GM12878 (cell line): ENCODE data around the gene ABHD2. TPM values are rescaled to one million over a fixed set of nuclear protein-coding genes. Genes with fewer than 3 reads are reported as not detected.

Experiments used
- ATAC-seq: fragments of 200-7000 bp; cut with Tn5 transposase; 3 replicates; pipeline ENCODE4 v1.9.1; 2020; ENCODE audit warnings: mild to moderate bottlenecking, moderate library complexity
- BruUV-seq: library from RNA; stranded (reverse); fragments of 400-500 nt; replicated peaks from 2 replicates; lab custom pipeline; 2021; lab: Mats Ljungman, UMichigan
- CTCF ChIA-PET: fragments of 300-600 bp; sonication (Branson Sonifier 250); formaldehyde crosslinking; extraction: SDS; loops from one replicate; lab custom pipeline; 2021; ENCODE audit warnings: inconsistent platforms; lab: Yijun Ruan, JAX
- POLR2A ChIA-PET: fragments of 350-600 bp; formaldehyde crosslinking; extraction: SDS; loops from one replicate; lab custom pipeline; 2021; ENCODE audit warnings: inconsistent platforms; lab: Charles Lee
- RAD21 ChIA-PET: fragments of 300-600 bp; sonication (Branson Sonifier 250); formaldehyde crosslinking; loops from one replicate; lab custom pipeline; 2023; ENCODE audit warnings: antibody characterized with exemption; ENCODE audit not compliant: unreplicated experiment; lab: Charles Lee
- SMC1A ChIA-PET: fragments of 300-600 bp; sonication (Branson Sonifier 250); formaldehyde crosslinking; loops from one replicate; lab custom pipeline; 2023; ENCODE audit not compliant: unreplicated experiment, uncharacterized antibody; lab: Charles Lee
- DNase-seq: peaks from one replicate; pipeline ENCODE4 v3.0.0-alpha.2; 2011; ENCODE audit warnings: low read depth, low spot score
- FAIRE-seq: peaks from 3 replicates; lab custom pipeline; 2011; peaks lifted over from hg19 to GRCh38; lab: Jason Lieb, UNC
- H2AFZ ChIP-seq: 2 replicates; pipeline ENCODE4 v1.6.0; 2011; ENCODE audit warnings: low read depth, low read length, control low read depth; ENCODE audit not compliant: control insufficient read depth
- H3K27ac ChIP-seq: 2 replicates; pipeline ENCODE4 v1.5.1; 2011; ENCODE audit warnings: control low read depth; ENCODE audit not compliant: control insufficient read depth, insufficient read depth
- H3K27me3 ChIP-seq, 2 experiments: replicated peaks in 1 of 2; 2 replicates each; pipeline versions ENCODE4 v1.6.0 to v1.6.1; 2011; ENCODE audit warnings: low read length in 1 of 2; ENCODE audit not compliant: control insufficient read depth in 2 of 2, insufficient read depth in 2 of 2
- H3K36me3 ChIP-seq, 2 experiments: 2 replicates each; pipeline ENCODE4 v1.5.1; 2011; ENCODE audit warnings: low read length in 1 of 2; ENCODE audit not compliant: control insufficient read depth in 2 of 2, insufficient read depth in 2 of 2
- H3K4me1 ChIP-seq: 2 replicates; pipeline ENCODE4 v1.6.1; 2011; ENCODE audit warnings: mild to moderate bottlenecking, low read length, moderate library complexity, mixed read lengths; ENCODE audit not compliant: control insufficient read depth, insufficient read depth
- H3K4me2 ChIP-seq: 2 replicates; pipeline ENCODE4 v1.6.0; 2011; ENCODE audit warnings: control low read depth; ENCODE audit not compliant: control insufficient read depth, insufficient read depth
- H3K4me3 ChIP-seq: fragments of 200-600 bp; sonication (generic); 2 replicates; pipeline ENCODE4 v1.5.1; 2016
- H3K79me2 ChIP-seq: 2 replicates; pipeline ENCODE4 v1.6.0; 2011; ENCODE audit warnings: low read length; ENCODE audit not compliant: control insufficient read depth, insufficient read depth
- H3K9ac ChIP-seq: 2 replicates; pipeline ENCODE4 v1.8.0; 2011; ENCODE audit warnings: low read length, control low read depth, mixed read lengths; ENCODE audit not compliant: control insufficient read depth, insufficient read depth
- H3K9me3 ChIP-seq: replicated peaks from 3 replicates; pipeline ENCODE4 v1.5.1; 2011; ENCODE audit warnings: mild to moderate bottlenecking, low read length; ENCODE audit not compliant: control insufficient read depth, insufficient read depth
- H4K20me1 ChIP-seq: 2 replicates; pipeline ENCODE4 v1.6.0; 2011; ENCODE audit not compliant: control insufficient read depth, insufficient read depth
- DPF2 ChIP-seq: fragments of 450-650 bp; IDR thresholded peaks from 2 replicates; pipeline ENCODE4 v1.6.1; 2017; ENCODE audit warnings: mild to moderate bottlenecking
- FOS ChIP-seq: IDR thresholded peaks from 3 replicates; pipeline ENCODE4 v1.6.1; 2011; ENCODE audit warnings: borderline replicate concordance; ENCODE audit not compliant: insufficient read length; ENCODE audit errors: extremely low read depth
- GATAD2B ChIP-seq: fragments of 450-650 bp; conservative IDR thresholded peaks from 2 replicates; pipeline ENCODE4 v1.6.1; 2017; ENCODE audit warnings: low read depth, mild to moderate bottlenecking, moderate library complexity
- IKZF2 ChIP-seq, 2 experiments: fragments of 450-650 bp; IDR thresholded peaks; 2 replicates each; pipeline ENCODE4 v1.6.1; 2017; ENCODE audit warnings: mild to moderate bottlenecking in 2 of 2, moderate library complexity in 2 of 2
- KAT2A ChIP-seq: conservative IDR thresholded peaks from 2 replicates; pipeline ENCODE4 v1.6.1; 2011; ENCODE audit warnings: low read depth, low read length; ENCODE audit not compliant: control insufficient read depth
- LARP7 ChIP-seq: fragments of 450-650 bp; IDR thresholded peaks from 2 replicates; pipeline ENCODE4 v1.6.1; 2017; ENCODE audit warnings: mild to moderate bottlenecking
- NFIC ChIP-seq: IDR thresholded peaks from 2 replicates; pipeline ENCODE4 v1.6.1; 2012; ENCODE audit warnings: low read depth, mild to moderate bottlenecking, inconsistent platforms, low read length, moderate library complexity
- NR2F1 ChIP-seq: fragments of 450-650 bp; conservative IDR thresholded peaks from 2 replicates; pipeline ENCODE4 v1.6.1; 2017; ENCODE audit warnings: mild to moderate bottlenecking
- POLR2A ChIP-seq: IDR thresholded peaks from 2 replicates; pipeline ENCODE4 v1.6.1; 2011; ENCODE audit warnings: low read depth, mild to moderate bottlenecking, low read length
- POU2F2 ChIP-seq: IDR thresholded peaks from 3 replicates; pipeline ENCODE4 v1.6.1; 2011; ENCODE audit warnings: low read depth, mild to moderate bottlenecking, low read length, borderline replicate concordance
- RUNX3 ChIP-seq: IDR thresholded peaks from 2 replicates; pipeline ENCODE4 v1.6.1; 2012; ENCODE audit warnings: low read length, inconsistent platforms
- SMARCA5 ChIP-seq: fragments of 450-650 bp; IDR thresholded peaks from 2 replicates; pipeline ENCODE4 v1.6.1; 2017; ENCODE audit warnings: mild to moderate bottlenecking
- SMC3 ChIP-seq: IDR thresholded peaks from 2 replicates; pipeline ENCODE4 v1.6.1; 2011; ENCODE audit warnings: low read length, improper control_type of control experiment, borderline replicate concordance
- SRF ChIP-seq, 2 experiments: IDR thresholded peaks; 2 replicates each; pipeline ENCODE4 v1.6.1; 2011; ENCODE audit warnings: low read depth in 2 of 2, low read length in 2 of 2, mild to moderate bottlenecking in 1 of 2, moderate library complexity in 1 of 2
- SUPT20H ChIP-seq: IDR thresholded peaks from 2 replicates; pipeline ENCODE4 v1.6.1; 2011; ENCODE audit warnings: low read depth, mild to moderate bottlenecking, low read length, moderate library complexity, borderline replicate concordance; ENCODE audit not compliant: control insufficient read depth
- WGBS: methylation state at CpG from one replicate; pipeline ENCODE4 v1.1.6; 2016; ENCODE audit warnings: low lambda C conversion rate; ENCODE audit not compliant: insufficient replicate concordance, insufficient coverage; ENCODE audit errors: missing lambda C conversion rate; 5-methylcytosine and 5-hydroxymethylcytosine counted together
- in situ Hi-C: fragments of 300-500 bp; cut with MboI; formaldehyde crosslinking; loops from 9 replicates; pipeline ENCODE4 v1.14.3; 2018; ENCODE audit warnings: mixed read lengths
- intact Hi-C: fragments of 100-400 bp; cut with micrococcal nuclease; formaldehyde crosslinking; loops from one replicate; pipeline ENCODE4 v1.14.2; 2022; ENCODE audit not compliant: unreplicated experiment
- polyA plus RNA-seq, 11 experiments: library from polyadenylated mRNA; depleted of rRNA in 4 of 11; unstranded in 6 of 11; stranded (reverse) in 5 of 11; fragments of >200 nt; fragmentation: Nextera tagmentation in 4 of 11; fragmentation: Illumina TruSeq in 1 of 11; extraction: Ambion mirVana in 4 of 11; extraction: Trizol in 1 of 11; gene quantifications; 1 replicate in 1 of 11; 2 replicates in 10 of 11; pipeline versions ENCODE4 v1.2.1 to v1.2.3, GENCODE V29; 2011 to 2016; ENCODE audit warnings: inconsistent platforms in 2 of 11, missing spikeins in 2 of 11, low read depth in 1 of 11
- total RNA-seq, 4 experiments: library from RNA; depleted of rRNA in 3 of 4; stranded (reverse); fragments of >200 nt in 3 of 4; fragmentation: Illumina TruSeq in 1 of 4; extraction: Trizol in 1 of 4; gene quantifications; 2 replicates each; pipeline versions ENCODE4 v1.2.1 to v1.2.3, GENCODE V29; 2013 to 2021
- TF ChIP-seq, protein P1 (sequence below): fragments of 450-650 bp; IDR thresholded peaks from 2 replicates; pipeline ENCODE4 v1.6.1; 2017; ENCODE audit warnings: antibody characterized with exemption, mild to moderate bottlenecking, moderate library complexity

Gene ABHD2
- total and polyA plus RNA-seq, 10 of the 15 experiments (the other 5 are each of a cell fraction or from before 2014, with no cell fraction given) = 1.2 to 33.6 (median 20.4) TPM

DNA sequence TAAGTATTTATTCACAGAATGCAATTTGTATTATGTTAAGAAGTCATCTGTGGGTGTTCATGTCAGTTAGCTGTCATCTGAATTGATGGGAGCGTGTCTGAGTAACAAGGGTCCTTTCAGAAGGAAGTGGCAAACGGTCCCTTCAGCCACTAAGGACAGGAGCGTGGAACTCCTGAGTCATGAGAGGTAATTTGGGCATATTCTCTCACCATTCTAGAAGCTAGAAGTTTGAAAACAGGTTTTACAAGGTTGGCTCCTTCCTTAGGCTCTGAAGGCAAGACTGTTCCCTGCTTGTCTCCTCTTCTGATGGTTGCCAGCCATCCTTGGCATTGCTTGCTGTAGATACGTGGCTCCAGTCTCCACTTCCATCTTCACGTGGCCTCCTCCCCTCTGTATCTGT, 19.7 kb downstream of the ABHD2 start:
- WGBS = 88% methylated on average over 5 of the region's 5 CpGs
- H3K79me2 ChIP-seq = no peaks in the 10 kb centered on the region
- TF ChIP-seq, protein P1, sequence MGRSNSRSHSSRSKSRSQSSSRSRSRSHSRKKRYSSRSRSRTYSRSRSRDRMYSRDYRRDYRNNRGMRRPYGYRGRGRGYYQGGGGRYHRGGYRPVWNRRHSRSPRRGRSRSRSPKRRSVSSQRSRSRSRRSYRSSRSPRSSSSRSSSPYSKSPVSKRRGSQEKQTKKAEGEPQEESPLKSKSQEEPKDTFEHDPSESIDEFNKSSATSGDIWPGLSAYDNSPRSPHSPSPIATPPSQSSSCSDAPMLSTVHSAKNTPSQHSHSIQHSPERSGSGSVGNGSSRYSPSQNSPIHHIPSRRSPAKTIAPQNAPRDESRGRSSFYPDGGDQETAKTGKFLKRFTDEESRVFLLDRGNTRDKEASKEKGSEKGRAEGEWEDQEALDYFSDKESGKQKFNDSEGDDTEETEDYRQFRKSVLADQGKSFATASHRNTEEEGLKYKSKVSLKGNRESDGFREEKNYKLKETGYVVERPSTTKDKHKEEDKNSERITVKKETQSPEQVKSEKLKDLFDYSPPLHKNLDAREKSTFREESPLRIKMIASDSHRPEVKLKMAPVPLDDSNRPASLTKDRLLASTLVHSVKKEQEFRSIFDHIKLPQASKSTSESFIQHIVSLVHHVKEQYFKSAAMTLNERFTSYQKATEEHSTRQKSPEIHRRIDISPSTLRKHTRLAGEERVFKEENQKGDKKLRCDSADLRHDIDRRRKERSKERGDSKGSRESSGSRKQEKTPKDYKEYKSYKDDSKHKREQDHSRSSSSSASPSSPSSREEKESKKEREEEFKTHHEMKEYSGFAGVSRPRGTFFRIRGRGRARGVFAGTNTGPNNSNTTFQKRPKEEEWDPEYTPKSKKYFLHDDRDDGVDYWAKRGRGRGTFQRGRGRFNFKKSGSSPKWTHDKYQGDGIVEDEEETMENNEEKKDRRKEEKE = no peak
- TF ChIP-seq KAT2A (no peak), GATAD2B (no peak), DPF2 (no peak), SMARCA5 (no peak), SMC3 (no peak), NR2F1 (no peak), SRF (IDR thresholded peaks at IDR 0.05; ENCODE audit: low read depth in 2 of 2, low read length in 2 of 2) (no peak), RUNX3 (no peak), LARP7 (no peak), POU2F2 (no peak), POLR2A (no peak), FOS (no peak), IKZF2 (IDR thresholded peaks at IDR 0.05) (no peak), NFIC (no peak), SUPT20H (no peak)
- TF ChIP-seq, all 136 proteins: peak for 0

More for the DNA sequence above, 19.7 kb downstream of the ABHD2 start:
- Histone ChIP-seq H3K9ac (no peak overlapping the region), H2AFZ (no peak overlapping the region), H3K4me2 (no peak overlapping the region), H3K9me3 (no peaks in the 10 kb centered on the region), H3K4me1 (peaks cover 6% of the 10 kb centered on the region; the same call in 1 of the 2 replicates), H3K4me3 (no peak overlapping the region), H3K27ac (no peak overlapping the region), H3K27me3 (no peaks in the 10 kb centered on the region), H3K36me3 (peaks cover 0 to 3% of the 10 kb centered on the region in 2 experiments; a peak in 2 of 4 replicates), H4K20me1 (no peaks in the 10 kb centered on the region)
- in situ Hi-C loops (no loop called here), intact Hi-C loops (no loop called here)
- no TSS peak for BruUV-seq
- ChIA-PET POLR2A (interaction anchor here (1.2 to 2.8 kb wide), 4 partner anchors 10 to 19 kb away, joined by 3 to 12 read pairs (median 4); partner anchors contain the start of gene ABHD2), RAD21 (interaction anchor here (1.0 kb wide), 1 partner anchor 20 kb away, joined by 4 read pairs; the partner anchor contains the start of gene ABHD2), SMC1A (interaction anchor here (1.0 to 1.3 kb wide), 3 partner anchors 11 to 22 kb away, joined by 3 to 5 read pairs (median 4); no protein-coding TSS in a partner anchor), CTCF (interaction anchor here (1.3 to 2.5 kb wide), 2 partner anchors 17 to 69 kb away, joined by 3 to 10 read pairs; no protein-coding TSS in a partner anchor)
- no peak for DNase-seq
- ATAC-seq = no peak
- no peak for FAIRE-seq
